LHCN-M2 (cell line): ENCODE results near the gene KATNAL1. TPM values are rescaled to one million over a fixed set of nuclear protein-coding genes. Genes with fewer than 3 reads are reported as not detected.
A peak's percentile ranks its signal among the peaks of the same experiment; 100 is the strongest.
"Not testable (repeated sequence)": the region's sequence is repeated elsewhere in the genome, so short reads cannot be mapped to it uniquely, and the experiment has no call there.

ENCODE experiments used
- DNase-seq: peaks from one replicate; pipeline ENCODE4 v3.0.0-alpha.2; 2012; ENCODE audit warnings: low read depth
- total RNA-seq: library from RNA; depleted of rRNA; stranded (reverse); fragments of >200 nt; gene quantifications from 2 replicates; pipeline ENCODE4 v1.2.3, GENCODE V29; 2014

KATNAL1 gene
- total RNA-seq, 1 experiment from 2014 or later, result 26.7 TPM

GRCh38 chr13:30292325-30292724 lies 15.0 kb downstream of the KATNAL1 start:
- DNase-seq, result no peak

GRCh38 chr13:30290812-30291436 lies 16.4 kb downstream of the KATNAL1 start:
- DNase-seq, result no peak

GRCh38 chr13:30289533-30289932 lies 17.8 kb downstream of the KATNAL1 start:
- no peak for DNase-seq

- DNase-seq, result not testable (repeated sequence)
Measured at GRCh38 chr13:30286059-30286458, 21.3 kb downstream of the KATNAL1 start.

- DNase-seq, result peak; percentile 49
Measured at GRCh38 chr13:30276178-30276577, 31.2 kb downstream of the KATNAL1 start.

- no peak for DNase-seq
Measured at GRCh38 chr13:30274083-30274482, 33.3 kb downstream of the KATNAL1 start.

GRCh38 chr13:30270035-30270434 lies 37.3 kb downstream of the KATNAL1 start:
- not testable (repeated sequence) for DNase-seq

- DNase-seq, result no peak
Measured at GRCh38 chr13:30268673-30269072, 38.7 kb downstream of the KATNAL1 start.

- no peak for DNase-seq
Measured at GRCh38 chr13:30266756-30267155, 40.6 kb downstream of the KATNAL1 start.

- not testable (repeated sequence) for DNase-seq
Measured at GRCh38 chr13:30259149-30259733, 48.1 kb downstream of the KATNAL1 start.

GRCh38 chr13:30257468-30258099 lies 49.8 kb downstream of the KATNAL1 start:
- no peak for DNase-seq

- no peak for DNase-seq
Measured at GRCh38 chr13:30256713-30257467, 50.5 kb downstream of the KATNAL1 start.

- DNase-seq, result no peak
Measured at GRCh38 chr13:30255696-30256095, 51.7 kb downstream of the KATNAL1 start.

GRCh38 chr13:30253830-30254229 lies 53.5 kb downstream of the KATNAL1 start:
- DNase-seq, result no peak

GRCh38 chr13:30247406-30247805 lies 59.9 kb downstream of the KATNAL1 start:
- no peak for DNase-seq

GRCh38 chr13:30241532-30241931 lies 65.8 kb downstream of the KATNAL1 start:
- no peak for DNase-seq

GRCh38 chr13:30240608-30241007 lies 66.7 kb downstream of the KATNAL1 start:
- no peak for DNase-seq

GRCh38 chr13:30235216-30235615 lies 72.1 kb downstream of the KATNAL1 start:
- peak; percentile 18 for DNase-seq

- DNase-seq, result peak; percentile 30
Measured at GRCh38 chr13:30234619-30235162, 72.7 kb downstream of the KATNAL1 start.

- peak; percentile 70 for DNase-seq
Measured at GRCh38 chr13:30224732-30225131, 82.6 kb downstream of the KATNAL1 start.

GRCh38 chr13:30222254-30222653 lies 85.1 kb downstream of the KATNAL1 start:
- peak; percentile 12 for DNase-seq

GRCh38 chr13:30216111-30216510 lies 91.2 kb downstream of the KATNAL1 start:
- DNase-seq, result no peak
